ENCODE data around the gene TMEM233. TPM values are rescaled to one million over a fixed set of nuclear protein-coding genes. Genes with fewer than 3 reads are reported as not detected.

The TMEM233 gene
- total and polyA plus RNA-seq, 7 donors = 11.6 to 125 (median 69.7) TPM

GRCh38 chr12:119630223-119630780 is 36.7 kb downstream of the TMEM233 start:
- H3K9me3 ChIP-seq = no peaks in the 10 kb centered on the region
- no peak for DNase-seq
- no peaks in the 10 kb centered on the region for H3K27me3 ChIP-seq (ENCODE audit: insufficient read depth in 3 of 3, low read length in 2 of 3)
- intact Hi-C loops (cut with DNase I) = no loop called here
- WGBS, 3 donors = 94 to 95% (median 94%) methylated on average over 7 of the region's 7 CpGs
- peaks cover 10 to 58% of the 10 kb centered on the region in 2 donors for H3K36me3 ChIP-seq (ENCODE audit: insufficient read depth in 1 of 2, low read depth in 1 of 2)
- peaks cover 23% of the 10 kb centered on the region for H3K4me1 ChIP-seq
- H3K27ac ChIP-seq = no peak overlapping the region
- no peak for TF ChIP-seq CTCF (IDR thresholded peaks at IDR 0.05)
- H3K4me3 ChIP-seq = no peak overlapping the region
- no peak for ATAC-seq

GRCh38 chr12:119630962-119631550 is 37.5 kb downstream of the TMEM233 start:
- TF ChIP-seq CTCF (IDR thresholded peaks at IDR 0.05) = no peak
- Histone ChIP-seq H3K9me3 (no peaks in the 10 kb centered on the region), H3K36me3 (ENCODE audit: insufficient read depth in 1 of 2, low read depth in 1 of 2) (peaks cover 10 to 66% of the 10 kb centered on the region in 2 donors), H3K4me3 (no peak overlapping the region), H3K27me3 (ENCODE audit: insufficient read depth in 3 of 3, low read length in 2 of 3) (no peaks in the 10 kb centered on the region), H3K27ac (peak overlapping the region; percentile 0), H3K4me1 (peaks cover 21% of the 10 kb centered on the region)
- ATAC-seq (no peak), DNase-seq (no peak)
- intact Hi-C loops (cut with DNase I) = no loop called here
- 48 to 96% (median 57%) methylated on average over 1 of the region's 1 CpG for WGBS, 3 donors

- Histone ChIP-seq H3K27ac (peak overlapping the region; percentile 0), H3K4me1 (peaks cover 21% of the 10 kb centered on the region), H3K27me3 (ENCODE audit: insufficient read depth in 3 of 3, low read length in 2 of 3) (no peaks in the 10 kb centered on the region), H3K36me3 (ENCODE audit: insufficient read depth in 1 of 2, low read depth in 1 of 2) (peaks cover 14 to 70% of the 10 kb centered on the region in 2 donors), H3K4me3 (no peak overlapping the region), H3K9me3 (no peaks in the 10 kb centered on the region)
- TF ChIP-seq CTCF (IDR thresholded peaks at IDR 0.05) = no peak
- WGBS, 3 donors = 70 to 82% (median 73%) methylated on average over 4 of the region's 4 CpGs
- DNase-seq = no peak
- ATAC-seq = peak; percentile 33 to 83 (median 58)
- intact Hi-C loops (cut with DNase I) = no loop called here
Measured at GRCh38 chr12:119631930-119632678, 38.5 kb downstream of the TMEM233 start.

GRCh38 chr12:119634743-119635142 is 41.2 kb downstream of the TMEM233 start:
- intact Hi-C loops (cut with DNase I) = no loop called here
- H3K27ac ChIP-seq = peak overlapping the region; percentile 36
- DNase-seq (no peak), ATAC-seq (no peak)
- 20 to 33% (median 32%) methylated on average over 6 of the region's 6 CpGs for WGBS, 3 donors
- TF ChIP-seq CTCF (IDR thresholded peaks at IDR 0.05) = no peak
- H3K4me3 ChIP-seq = no peak overlapping the region
- H3K9me3 ChIP-seq = no peaks in the 10 kb centered on the region
- peaks cover 14 to 84% of the 10 kb centered on the region in 2 donors for H3K36me3 ChIP-seq (ENCODE audit: insufficient read depth in 1 of 2, low read depth in 1 of 2)
- peaks cover 21% of the 10 kb centered on the region for H3K4me1 ChIP-seq
- no peaks in the 10 kb centered on the region for H3K27me3 ChIP-seq (ENCODE audit: insufficient read depth in 3 of 3, low read length in 2 of 3)

Measured in psoas muscle (tissue), 8 donors.